Islet precursor cell (in vitro differentiated cells): Measurements from ENCODE around the gene SOS2.
"Not testable (repeated sequence)": the region's sequence is repeated elsewhere in the genome, so short reads cannot be mapped to it uniquely, and the experiment has no call there.

Experiments
- DNase-seq: peaks from one replicate; pipeline ENCODE4 v3.0.0-alpha.2; 2018

Gene SOS2

DNA sequence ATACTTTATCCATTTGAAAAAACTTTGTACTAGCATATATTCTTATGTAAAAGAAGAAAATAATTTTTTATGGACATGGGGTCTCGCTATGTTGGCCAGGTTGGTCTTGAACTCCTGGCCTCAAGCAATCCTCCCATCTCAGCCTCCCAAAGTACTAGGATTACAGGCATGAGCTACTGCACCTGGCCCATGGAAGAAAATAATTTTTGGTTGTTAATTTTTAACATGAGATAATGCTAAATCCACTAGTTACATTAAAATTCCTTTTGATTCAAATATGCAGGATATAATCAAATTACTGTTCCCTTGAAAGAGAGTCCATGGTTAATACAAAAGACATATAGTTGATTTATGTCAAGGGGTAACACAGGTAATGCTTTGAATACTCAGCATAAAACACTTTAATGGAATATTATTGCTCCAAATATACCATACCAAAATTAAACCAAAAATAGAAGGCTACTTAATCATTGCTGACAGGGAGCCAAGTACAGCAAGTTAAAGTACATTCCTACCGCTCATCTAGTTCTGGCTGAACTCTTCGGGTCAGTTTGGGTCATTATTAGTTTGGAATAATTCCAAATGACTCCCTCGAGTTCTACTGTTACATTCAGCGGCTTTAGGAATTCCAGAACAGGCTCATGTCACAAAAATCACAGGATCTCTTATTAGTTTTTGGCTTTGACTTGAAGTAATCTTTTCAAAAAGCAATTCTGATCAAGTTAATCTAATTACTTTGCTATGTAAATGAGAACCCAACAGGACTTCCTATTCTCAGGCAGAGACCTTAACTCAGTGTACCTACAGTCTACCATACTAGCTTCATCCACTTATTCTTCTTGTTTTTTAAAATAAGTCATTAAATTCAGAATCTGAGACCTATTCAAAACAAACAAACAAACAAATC, 6.1 kb downstream of the SOS2 start:
- no peak for DNase-seq

GRCh38 chr14:50222055-50222613, 9.2 kb downstream of the SOS2 start:
- no peak for DNase-seq

DNA sequence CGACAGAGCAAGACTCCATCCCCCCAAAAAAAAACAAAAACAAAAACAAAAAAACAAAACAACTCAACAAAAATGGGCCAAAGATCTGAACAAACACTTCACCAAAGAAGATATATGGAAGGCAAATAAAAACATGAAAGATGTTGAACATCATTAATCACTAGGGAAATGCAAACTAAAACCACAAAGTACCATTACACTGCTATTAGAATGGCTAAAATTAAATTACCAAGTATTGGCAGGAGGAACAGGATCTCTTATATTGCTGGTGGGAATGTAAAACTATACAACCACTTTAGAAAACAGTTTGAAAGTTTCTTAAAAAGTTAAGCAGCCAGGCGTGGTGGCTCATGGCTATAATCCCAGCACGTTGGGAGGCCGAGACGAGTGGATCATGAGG, 12.9 kb downstream of the SOS2 start:
- DNase-seq = no peak

DNA sequence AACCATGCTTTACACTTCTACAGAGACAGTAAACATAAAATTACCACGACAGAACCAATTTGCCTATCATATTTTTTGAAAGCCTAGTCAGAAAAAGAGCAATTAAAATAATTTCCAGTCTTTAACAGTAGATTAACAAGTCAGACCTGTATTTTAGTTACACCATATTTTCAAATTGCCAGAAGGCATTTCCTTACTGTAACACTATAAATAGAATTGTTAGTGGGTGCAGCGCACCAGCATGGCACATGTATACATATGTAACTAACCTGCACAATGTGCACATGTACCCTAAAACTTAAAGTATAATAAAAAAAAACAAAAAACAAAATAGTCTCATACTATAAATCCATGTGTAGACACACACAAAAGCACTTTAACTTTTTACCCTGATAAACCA, 16.0 kb downstream of the SOS2 start:
- DNase-seq = no peak

DNA sequence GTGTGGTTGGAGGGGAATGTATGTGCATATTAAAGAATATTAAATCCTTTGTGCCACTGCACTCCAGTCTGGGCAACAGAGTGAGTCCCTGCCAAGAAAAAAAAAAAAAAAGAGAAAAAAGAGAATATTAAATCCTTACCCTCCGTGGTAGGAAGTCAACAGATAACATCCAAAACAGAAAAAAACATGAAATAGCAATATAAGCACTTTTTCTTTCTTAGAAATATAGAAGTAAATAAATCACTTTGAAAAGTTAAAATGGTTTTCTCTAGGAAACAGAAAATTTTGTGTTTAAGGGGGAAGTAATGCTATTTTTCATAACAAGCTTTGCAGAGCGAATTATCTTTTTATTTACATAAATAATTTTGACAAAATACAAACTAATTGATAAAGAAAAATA, 17.6 kb downstream of the SOS2 start:
- DNase-seq = no peak

DNA sequence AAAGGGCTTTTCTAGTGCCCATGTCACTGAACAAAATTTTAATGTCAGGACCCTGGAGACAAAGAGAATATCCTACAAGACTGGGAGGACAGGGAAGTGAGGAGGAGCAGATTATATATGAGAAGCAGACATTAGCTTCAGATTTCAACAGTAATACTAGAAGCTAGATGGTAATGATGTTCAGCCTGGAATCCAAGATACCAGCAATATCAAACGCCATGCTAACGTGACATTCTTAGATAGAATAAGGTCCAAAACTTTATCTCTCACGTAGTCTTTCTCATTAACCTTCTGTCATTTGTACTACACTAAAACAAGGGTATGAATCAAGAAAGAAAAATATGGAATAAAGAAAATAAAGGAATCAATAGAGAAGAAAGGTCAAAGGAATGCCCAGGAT, 18.7 kb downstream of the SOS2 start:
- no peak for DNase-seq

DNA sequence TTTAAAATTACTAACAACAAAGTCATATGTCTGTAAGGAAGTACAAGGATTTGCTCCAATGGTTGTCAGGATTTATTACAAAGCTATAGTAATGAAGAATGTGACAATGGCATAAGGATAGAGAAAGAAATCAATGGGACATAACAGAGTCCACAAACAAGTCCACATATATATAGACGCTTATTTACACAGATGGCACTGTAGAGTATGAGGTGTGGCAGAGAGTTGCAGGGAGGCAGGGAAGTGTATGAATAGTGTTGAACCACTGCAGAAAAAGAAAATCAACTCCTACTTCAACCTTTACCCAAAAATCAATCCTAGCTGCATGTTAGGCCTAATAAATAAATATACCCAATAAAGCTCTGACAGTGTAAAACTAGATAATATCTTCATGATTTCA, 21.3 kb downstream of the SOS2 start:
- no peak for DNase-seq

DNA sequence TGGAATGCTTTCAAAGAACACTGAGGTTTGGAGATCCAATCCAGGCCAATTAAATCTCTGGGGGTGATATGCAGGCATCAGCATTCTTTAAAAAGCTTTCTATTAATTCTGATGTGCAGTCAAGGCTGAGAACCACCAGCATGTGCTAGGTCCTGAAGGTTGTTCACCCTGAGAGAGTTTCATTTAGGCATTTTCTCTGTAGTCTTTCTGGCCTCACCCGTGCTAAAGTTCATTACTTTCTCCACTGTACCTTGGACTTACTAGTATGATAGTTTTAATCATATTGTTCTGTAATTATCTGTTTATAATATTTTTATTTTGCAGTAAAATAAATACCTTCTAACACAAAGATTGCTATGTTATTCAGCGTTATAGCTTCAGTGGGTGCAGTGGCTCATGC, 32.9 kb downstream of the SOS2 start:
- no peak for DNase-seq

GRCh38 chr14:50191499-50191898, 39.9 kb downstream of the SOS2 start:
- DNase-seq = no peak

DNA sequence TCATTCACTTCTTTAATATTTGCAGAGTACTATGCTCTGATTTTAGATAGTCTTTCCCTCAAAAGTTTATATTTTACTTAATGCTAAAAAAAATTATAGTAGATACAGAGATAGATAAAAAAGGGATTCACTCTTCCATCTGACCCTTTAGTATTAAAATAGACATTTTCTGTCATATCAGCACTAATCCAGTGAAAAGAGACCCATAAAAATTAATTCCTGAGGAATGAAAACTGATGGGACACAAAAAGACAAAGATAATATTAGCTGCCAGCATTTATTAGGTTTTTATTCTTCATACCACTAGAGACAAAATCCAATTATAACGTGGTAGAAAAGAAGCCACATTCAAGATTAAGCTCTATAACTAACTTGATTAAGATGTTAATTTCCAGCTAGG, 45.3 kb downstream of the SOS2 start:
- no peak for DNase-seq

- DNase-seq = no peak
These were observed 57.5 kb downstream of the SOS2 start for GRCh38 chr14:50173891-50174290.

DNA sequence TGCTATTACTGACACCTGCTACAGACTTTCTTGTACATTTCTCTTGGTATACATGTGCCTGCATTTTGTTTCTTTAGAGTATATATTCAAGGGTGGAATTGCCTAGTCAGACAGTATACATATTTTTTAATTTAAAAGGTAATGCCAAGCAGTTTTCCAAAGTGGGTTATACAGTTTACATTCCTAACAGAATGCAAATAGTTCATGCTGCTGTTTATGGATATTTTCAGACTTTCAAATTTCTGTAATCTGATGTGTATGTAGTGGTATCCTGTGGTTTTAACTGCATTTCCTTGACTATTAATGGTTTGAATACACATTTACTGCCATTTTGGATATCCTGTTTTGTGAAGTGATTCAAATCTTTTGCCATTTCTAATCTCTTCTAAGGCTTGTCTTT, 59.5 kb downstream of the SOS2 start:
- no peak for DNase-seq

GRCh38 chr14:50167381-50167780, 64.0 kb downstream of the SOS2 start:
- not testable (repeated sequence) for DNase-seq

DNA sequence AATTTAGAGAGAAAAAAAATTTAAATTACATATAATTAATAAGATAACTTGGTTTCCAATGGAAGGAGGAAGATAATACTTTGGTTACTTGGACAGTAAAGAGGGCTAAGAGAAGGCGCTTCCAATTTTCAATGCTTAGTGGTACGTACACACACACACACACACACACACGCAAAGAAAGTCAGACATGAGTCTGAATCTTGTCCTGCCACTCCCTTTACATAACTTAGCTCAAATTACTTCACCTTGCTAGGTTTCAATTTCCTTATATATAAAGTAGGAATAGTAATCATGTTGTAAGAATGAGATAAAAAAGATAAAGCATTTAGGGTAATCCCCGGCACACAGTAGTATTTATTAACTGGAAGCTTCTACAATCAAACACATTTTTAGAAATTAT, 75.3 kb downstream of the SOS2 start:
- DNase-seq = no peak

DNA sequence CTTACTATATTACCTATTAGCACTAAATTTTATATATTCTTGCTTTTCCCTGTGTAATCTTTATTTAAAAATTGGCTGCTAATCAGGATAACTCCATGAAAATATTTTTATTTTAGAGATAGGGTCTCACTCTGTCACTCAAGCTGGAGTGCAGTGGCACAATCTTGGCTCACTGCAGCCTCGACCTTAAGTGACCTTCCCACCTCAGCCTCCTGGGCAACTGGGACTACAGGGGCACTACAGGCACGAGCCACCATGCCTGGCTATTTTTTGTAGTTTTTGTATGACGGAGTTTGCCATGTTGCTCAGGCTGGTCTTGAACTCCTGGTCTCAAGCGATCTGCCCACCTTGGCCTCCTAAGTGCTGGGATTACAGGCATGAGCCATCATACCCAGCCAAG, 82.6 kb downstream of the SOS2 start:
- DNase-seq = no peak

DNA sequence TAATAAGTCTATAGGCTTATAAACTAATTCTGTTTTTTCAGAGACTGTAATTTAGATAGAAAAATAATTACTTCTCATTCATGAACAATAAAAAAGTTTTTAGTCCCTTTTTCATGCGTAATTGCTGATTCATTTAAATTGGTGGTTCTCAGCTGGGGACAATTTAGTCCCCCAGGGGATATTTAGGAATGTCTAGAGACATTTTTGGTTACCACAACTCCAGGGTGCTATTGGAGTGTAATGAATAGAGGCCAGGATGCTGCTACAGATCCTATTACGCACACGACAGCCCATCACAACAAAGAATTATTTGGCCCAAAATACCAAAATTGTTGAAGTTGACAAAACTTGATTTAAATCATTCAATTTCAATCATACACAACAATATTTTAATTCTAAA, 92.2 kb downstream of the SOS2 start:
- no peak for DNase-seq

DNA sequence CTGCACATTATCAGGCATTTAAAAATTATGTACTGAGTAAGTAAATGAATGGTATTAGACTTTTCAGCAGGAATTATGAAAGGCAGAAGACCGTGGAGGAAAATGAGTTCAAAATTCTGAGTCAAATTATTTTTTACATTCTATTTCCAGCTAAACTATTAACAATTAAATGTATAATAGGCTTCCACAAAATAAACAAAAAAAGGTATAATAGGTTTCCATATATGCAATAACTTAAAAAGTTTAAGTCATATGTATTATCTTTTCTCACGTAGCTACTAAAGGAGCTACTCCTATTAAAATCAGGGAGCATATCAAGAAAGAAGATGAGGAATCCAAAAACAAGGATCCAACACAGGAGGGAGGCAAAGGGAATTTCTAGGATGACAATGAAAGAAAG, 103.6 kb downstream of the SOS2 start:
- DNase-seq = no peak

GRCh38 chr14:50123062-50123461, 108.3 kb downstream of the SOS2 start:
- DNase-seq = no peak

DNA sequence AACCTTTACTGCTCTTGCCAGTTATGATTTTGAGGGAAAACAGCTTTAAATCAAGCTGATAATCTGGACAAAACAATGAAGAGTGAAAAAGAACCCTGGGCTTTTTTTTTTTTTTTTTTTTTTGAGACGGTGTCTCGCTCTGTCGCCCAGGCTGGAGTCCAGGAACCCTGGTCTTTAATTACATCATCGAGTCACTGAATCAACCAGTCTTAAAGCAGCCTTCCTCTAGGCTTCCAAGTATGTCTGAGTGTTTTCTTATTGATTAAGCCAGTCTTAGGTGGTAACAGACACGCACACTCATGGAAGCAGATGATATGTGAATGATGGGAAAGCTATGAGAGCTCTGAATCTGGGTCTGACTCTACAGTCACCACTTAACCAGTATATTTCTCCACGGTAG, 109.1 kb downstream of the SOS2 start:
- DNase-seq = no peak

DNA sequence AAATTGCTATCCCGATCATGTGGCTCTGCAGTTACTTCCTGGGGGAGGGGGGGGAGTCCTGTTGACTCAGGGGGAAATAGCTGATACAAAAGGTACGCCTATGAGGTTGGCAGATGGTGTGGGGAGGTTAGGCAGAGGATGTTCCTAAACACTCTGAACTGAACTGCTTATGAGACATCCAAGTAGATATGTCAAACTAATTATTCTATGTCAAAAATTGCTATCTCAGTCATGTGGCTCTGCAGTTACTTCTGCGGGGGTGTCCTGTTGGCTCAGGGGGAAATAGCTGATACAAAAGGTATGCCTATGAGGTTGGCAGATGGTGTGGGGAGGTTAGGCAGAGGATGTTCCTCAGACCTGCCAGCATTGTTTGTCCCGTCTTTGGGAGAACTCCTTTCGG, 109.9 kb downstream of the SOS2 start:
- no peak for DNase-seq

- no peak for DNase-seq
These were observed 113.9 kb downstream of the SOS2 start for GRCh38 chr14:50117456-50117855.

DNA sequence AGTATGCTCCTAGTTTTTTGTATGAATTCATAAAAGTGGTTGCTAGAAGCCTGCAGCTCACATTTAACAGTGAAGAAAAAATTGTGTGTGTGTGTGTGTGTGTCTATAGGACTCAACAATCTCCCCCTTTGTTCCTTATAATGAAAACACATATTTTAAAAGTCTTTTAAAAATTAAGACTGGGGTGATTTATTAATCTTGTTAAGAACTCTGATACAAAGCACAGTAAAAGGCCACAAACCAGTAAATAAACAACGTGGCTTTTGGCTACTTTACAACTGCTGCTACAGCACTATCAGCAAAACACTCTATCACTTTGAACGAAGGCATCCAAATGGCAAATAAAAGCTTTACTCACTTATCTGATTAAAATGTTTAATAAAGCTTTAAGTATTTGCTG, 114.4 kb downstream of the SOS2 start:
- no peak for DNase-seq

- DNase-seq = peak; percentile 94
These were observed 115.0 kb downstream of the SOS2 start, which contains the start of gene VCPKMT for GRCh38 chr14:50116181-50116956. Gene VCPKMT (minus strand): TSS chr14:50116572. CDS start chr14:50116552, 20 bp downstream.
